NOMO-1 treated with dmso at 0.1 percent for 144 hours (cell line): ENCODE results near the gene TACC2.

Source experiments
- DNase-seq: peaks from one replicate; lab custom pipeline; 2025; ENCODE audit not compliant: unreplicated experiment; lab: John Stamatoyannopoulos, UW

The TACC2 gene

GRCh38 chr10:122244001-122244975, 255.3 kb downstream of the TACC2 start:
- DNase-seq = no peak

GRCh38 chr10:122245136-122245535, 256.2 kb downstream of the TACC2 start:
- no peak for DNase-seq

GRCh38 chr10:122245897-122246296, 256.9 kb downstream of the TACC2 start:
- no peak for DNase-seq

- DNase-seq = no peak
These were observed 258.0 kb downstream of the TACC2 start for GRCh38 chr10:122246830-122247520.

GRCh38 chr10:122248356-122249302, 259.7 kb downstream of the TACC2 start:
- no peak for DNase-seq

- no peak for DNase-seq
These were observed 260.4 kb downstream of the TACC2 start for GRCh38 chr10:122249303-122249850.

- no peak for DNase-seq
These were observed 261.2 kb downstream of the TACC2 start for GRCh38 chr10:122249991-122250750.

- DNase-seq = no peak
These were observed 262.7 kb downstream of the TACC2 start for GRCh38 chr10:122251459-122252255.

GRCh38 chr10:122252805-122253204, 263.8 kb downstream of the TACC2 start:
- no peak for DNase-seq

GRCh38 chr10:122253605-122254004, 264.6 kb downstream of the TACC2 start:
- DNase-seq = no peak

- DNase-seq = no peak
These were observed 265.9 kb downstream of the TACC2 start for GRCh38 chr10:122254831-122255230.

GRCh38 chr10:122255509-122256301, 266.7 kb downstream of the TACC2 start:
- DNase-seq = no peak

GRCh38 chr10:122257041-122257440, 268.1 kb downstream of the TACC2 start:
- no peak for DNase-seq

- no peak for DNase-seq
These were observed 269.4 kb downstream of the TACC2 start for GRCh38 chr10:122258136-122259074.

GRCh38 chr10:122259075-122259466, 270.1 kb downstream of the TACC2 start:
- no peak for DNase-seq

- DNase-seq = no peak
These were observed 272.6 kb downstream of the TACC2 start for GRCh38 chr10:122261584-122261983.

GRCh38 chr10:122263971-122264370, 275.0 kb downstream of the TACC2 start:
- no peak for DNase-seq
